Amygdala (tissue), 56 donors: Measurements from ENCODE around the gene CCDC27.

Experiments
- DNase-seq, 56 donors: peaks; one replicate each; lab custom pipeline; 2025; lab: John Stamatoyannopoulos, UW

CCDC27 gene

GRCh38 chr1:3752400-3752945 is at the start of gene CCDC27:
CCDC27 (plus strand) TSS chr1:3752450; CDS start chr1:3752482, 32 bp downstream.
- DNase-seq = no peak

- DNase-seq = no peak
Observed at GRCh38 chr1:3702528-3702927, 49.7 kb upstream of the CCDC27 start.

- DNase-seq = no peak
Observed at GRCh38 chr1:3702990-3703728, 49.1 kb upstream of the CCDC27 start.

GRCh38 chr1:3703786-3704371 is 48.4 kb upstream of the CCDC27 start:
- no peak for DNase-seq

GRCh38 chr1:3705341-3705950 is 46.8 kb upstream of the CCDC27 start:
- no peak for DNase-seq

GRCh38 chr1:3706651-3707297 is 45.5 kb upstream of the CCDC27 start:
- no peak for DNase-seq

GRCh38 chr1:3707298-3707938 is 44.8 kb upstream of the CCDC27 start:
- DNase-seq = no peak

GRCh38 chr1:3707939-3708328 is 44.3 kb upstream of the CCDC27 start:
- no peak for DNase-seq

- DNase-seq = no peak
Observed at GRCh38 chr1:3708791-3709190, 43.5 kb upstream of the CCDC27 start.

GRCh38 chr1:3710251-3710650 is 42.0 kb upstream of the CCDC27 start:
- DNase-seq = no peak

- no peak for DNase-seq
Observed at GRCh38 chr1:3711381-3711779, 40.9 kb upstream of the CCDC27 start.

- peak in 4 of 56 donors; percentile 20 to 37 (median 23) for DNase-seq
Observed at GRCh38 chr1:3711780-3712451, 40.3 kb upstream of the CCDC27 start.

GRCh38 chr1:3712573-3713535 is 39.4 kb upstream of the CCDC27 start:
- peak in 54 of 56 donors; percentile 11 to 90 (median 71) for DNase-seq

- DNase-seq = peak in 3 of 56 donors; percentile 38 to 55 (median 52)
Observed at GRCh38 chr1:3713840-3714239, 38.4 kb upstream of the CCDC27 start.

GRCh38 chr1:3714284-3714741 is 37.9 kb upstream of the CCDC27 start:
- DNase-seq = peak in 54 of 56 donors; percentile 25 to 95 (median 80)

- peak in 11 of 56 donors; percentile 45 to 71 (median 52) for DNase-seq
Observed at GRCh38 chr1:3714814-3715213, 37.4 kb upstream of the CCDC27 start.

GRCh38 chr1:3716351-3716750 is 35.9 kb upstream of the CCDC27 start:
- peak in 1 of 56 donors; percentile 19 for DNase-seq

- DNase-seq = peak in 2 of 56 donors; percentile 8 to 28
Observed at GRCh38 chr1:3717041-3717714, 35.1 kb upstream of the CCDC27 start.
